OCI-LY7 (cell line): ENCODE measurements around the gene PLEKHM1. TPM values are rescaled to one million over a fixed set of nuclear protein-coding genes. Genes with fewer than 3 reads are reported as not detected.
A peak's percentile ranks its signal among the peaks of the same experiment; 100 is the strongest.
"Not testable (repeated sequence)": the region's sequence is repeated elsewhere in the genome, so short reads cannot be mapped to it uniquely, and the experiment has no call there.

Experiments used
- BruUV-seq: library from RNA; stranded (reverse); fragments of 400-500 nt; replicated peaks from 2 replicates; lab custom pipeline; 2021; lab: Mats Ljungman, UMichigan
- CTCF ChIA-PET: fragments of 300-600 bp; sonication (Branson Sonifier 250); formaldehyde crosslinking; loops from one replicate; lab custom pipeline; 2022; ENCODE audit warnings: antibody characterized with exemption; ENCODE audit not compliant: unreplicated experiment; lab: Charles Lee
- POLR2A ChIA-PET: fragments of 300-600 bp; sonication (Branson Sonifier 250); formaldehyde crosslinking; loops from one replicate; lab custom pipeline; 2022; ENCODE audit warnings: antibody characterized with exemption; lab: Charles Lee
- DNase-seq: peaks from one replicate; pipeline ENCODE4 v3.0.0-alpha.2; 2015; ENCODE audit warnings: low spot score
- H2AFZ ChIP-seq: fragments of 200-600 bp; sonication (generic), shearing (Covaris generic); 2 replicates; pipeline ENCODE4 v1.6.1; 2014; ENCODE audit warnings: mild to moderate bottlenecking, antibody characterized with exemption, low read length, moderate library complexity
- H3K27ac ChIP-seq: fragments of 200-600 bp; sonication (generic); 2 replicates; pipeline ENCODE4 v1.5.1; 2014; ENCODE audit warnings: mixed run types, low read depth, mild to moderate bottlenecking, moderate library complexity, low read length, inconsistent platforms; ENCODE audit not compliant: poor library complexity, severe bottlenecking
- H3K36me3 ChIP-seq: fragments of 200-600 bp; sonication (generic); 2 replicates; pipeline ENCODE4 v1.6.1; 2014; ENCODE audit warnings: mild to moderate bottlenecking, antibody characterized with exemption, low read length, moderate library complexity, mixed read lengths; ENCODE audit not compliant: insufficient read depth
- H3K4me1 ChIP-seq: fragments of 200-600 bp; sonication (generic); 2 replicates; pipeline ENCODE4 v1.5.1; 2014; ENCODE audit warnings: mild to moderate bottlenecking, low read length; ENCODE audit not compliant: insufficient read depth, poor library complexity, severe bottlenecking
- H3K4me2 ChIP-seq: fragments of 200-600 bp; sonication (generic); 2 replicates; pipeline ENCODE4 v1.6.1; 2014; ENCODE audit warnings: mild to moderate bottlenecking, low read length
- H3K4me3 ChIP-seq: fragments of 200-600 bp; sonication (generic); 2 replicates; pipeline ENCODE4 v1.5.1; 2014; ENCODE audit warnings: mild to moderate bottlenecking, low read depth, low read length; ENCODE audit not compliant: poor library complexity, severe bottlenecking
- H3K79me2 ChIP-seq: fragments of 200-600 bp; sonication (generic); 2 replicates; pipeline ENCODE4 v1.6.1; 2016; ENCODE audit warnings: low read depth, mild to moderate bottlenecking, low read length, moderate library complexity, mixed read lengths; ENCODE audit not compliant: insufficient read depth
- H3K9me2 ChIP-seq: fragments of 200-600 bp; sonication (generic); 2 replicates; pipeline ENCODE4 v1.6.1; 2016; ENCODE audit warnings: mild to moderate bottlenecking, low read length, mixed read lengths; ENCODE audit not compliant: insufficient read depth
- H3K9me3 ChIP-seq: fragments of 200-600 bp; sonication (generic); 2 replicates; pipeline ENCODE4 v1.6.1; 2014; ENCODE audit warnings: mild to moderate bottlenecking, mixed run types, low read length, mixed read lengths
- H4K20me1 ChIP-seq: fragments of 200-600 bp; sonication (generic); 2 replicates; pipeline ENCODE4 v1.6.1; 2014; ENCODE audit warnings: mild to moderate bottlenecking, antibody characterized with exemption, low read length, moderate library complexity, mixed read lengths; ENCODE audit not compliant: insufficient read depth
- intact Hi-C: fragments of 100-400 bp; cut with micrococcal nuclease; formaldehyde crosslinking; loops from one replicate; pipeline ENCODE4 v1.10.0; 2022; ENCODE audit not compliant: unreplicated experiment
- total RNA-seq, 2 experiments: library from RNA; depleted of rRNA in 1 of 2; stranded (reverse); fragments of >200 nt in 1 of 2; shearing (Covaris generic) in 1 of 2; gene quantifications; 2 replicates each; pipeline ENCODE4 v1.2.3, GENCODE V29; 2014 to 2022
- TF ChIP-seq, protein P1 (sequence below): fragments of 200-600 bp; sonication (generic); conservative IDR thresholded peaks from 2 replicates; pipeline ENCODE4 v1.5.1; 2014; ENCODE audit warnings: mild to moderate bottlenecking, antibody characterized with exemption, low read length, moderate library complexity, mixed read lengths

The PLEKHM1 gene
- total RNA-seq, 2 experiments from 2014 or later: 11.8 to 29.3 TPM

DNA sequence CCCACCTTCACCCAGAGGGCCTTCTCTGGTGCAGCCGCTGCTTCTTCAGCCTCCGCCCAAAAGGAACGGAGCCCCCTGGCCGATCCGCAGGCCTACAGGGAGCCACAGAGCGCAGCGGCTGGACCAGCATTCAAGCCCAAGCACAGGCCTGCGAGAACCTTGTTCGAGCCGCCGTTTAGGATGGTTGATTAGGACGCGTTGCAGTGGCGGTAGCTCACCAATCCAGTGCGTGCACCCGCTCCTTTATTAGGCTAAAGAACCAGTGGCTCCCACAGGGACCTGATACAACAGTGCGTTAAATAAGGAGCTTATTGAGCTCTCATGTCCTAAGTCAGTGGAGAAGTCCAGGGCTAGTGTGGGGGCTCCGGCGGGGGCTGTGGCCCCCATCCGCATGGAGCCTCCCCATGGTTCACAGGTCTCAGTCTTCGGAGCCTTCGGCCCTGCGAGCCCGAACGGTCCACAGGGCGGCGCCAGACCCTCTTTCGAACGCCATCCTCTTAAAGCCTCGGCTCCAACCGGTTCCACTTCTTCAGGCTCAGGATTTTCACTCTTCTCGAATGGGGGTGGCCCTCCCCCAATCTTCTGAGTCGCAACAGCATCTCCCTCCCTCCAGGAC is 10.7 kb upstream of the PLEKHM1 start:
- DNase-seq, H3K27ac ChIP-seq, BruUV-seq, H3K9me3 ChIP-seq, H3K9me2 ChIP-seq, CTCF ChIA-PET, H3K4me1 ChIP-seq, H3K79me2 ChIP-seq, intact Hi-C loops, H3K4me3 ChIP-seq, H3K36me3 ChIP-seq, H2AFZ ChIP-seq, H4K20me1 ChIP-seq, H3K4me2 ChIP-seq: not testable (repeated sequence)
- POLR2A ChIA-PET: interaction anchor here (0.5 kb wide), 1 partner anchor 77 kb away, joined by 3 read pairs; no protein-coding TSS in a partner anchor
- TF ChIP-seq, protein P1, sequence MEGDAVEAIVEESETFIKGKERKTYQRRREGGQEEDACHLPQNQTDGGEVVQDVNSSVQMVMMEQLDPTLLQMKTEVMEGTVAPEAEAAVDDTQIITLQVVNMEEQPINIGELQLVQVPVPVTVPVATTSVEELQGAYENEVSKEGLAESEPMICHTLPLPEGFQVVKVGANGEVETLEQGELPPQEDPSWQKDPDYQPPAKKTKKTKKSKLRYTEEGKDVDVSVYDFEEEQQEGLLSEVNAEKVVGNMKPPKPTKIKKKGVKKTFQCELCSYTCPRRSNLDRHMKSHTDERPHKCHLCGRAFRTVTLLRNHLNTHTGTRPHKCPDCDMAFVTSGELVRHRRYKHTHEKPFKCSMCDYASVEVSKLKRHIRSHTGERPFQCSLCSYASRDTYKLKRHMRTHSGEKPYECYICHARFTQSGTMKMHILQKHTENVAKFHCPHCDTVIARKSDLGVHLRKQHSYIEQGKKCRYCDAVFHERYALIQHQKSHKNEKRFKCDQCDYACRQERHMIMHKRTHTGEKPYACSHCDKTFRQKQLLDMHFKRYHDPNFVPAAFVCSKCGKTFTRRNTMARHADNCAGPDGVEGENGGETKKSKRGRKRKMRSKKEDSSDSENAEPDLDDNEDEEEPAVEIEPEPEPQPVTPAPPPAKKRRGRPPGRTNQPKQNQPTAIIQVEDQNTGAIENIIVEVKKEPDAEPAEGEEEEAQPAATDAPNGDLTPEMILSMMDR: peak; percentile 24; the same call in 1 of the 2 replicates

DNA sequence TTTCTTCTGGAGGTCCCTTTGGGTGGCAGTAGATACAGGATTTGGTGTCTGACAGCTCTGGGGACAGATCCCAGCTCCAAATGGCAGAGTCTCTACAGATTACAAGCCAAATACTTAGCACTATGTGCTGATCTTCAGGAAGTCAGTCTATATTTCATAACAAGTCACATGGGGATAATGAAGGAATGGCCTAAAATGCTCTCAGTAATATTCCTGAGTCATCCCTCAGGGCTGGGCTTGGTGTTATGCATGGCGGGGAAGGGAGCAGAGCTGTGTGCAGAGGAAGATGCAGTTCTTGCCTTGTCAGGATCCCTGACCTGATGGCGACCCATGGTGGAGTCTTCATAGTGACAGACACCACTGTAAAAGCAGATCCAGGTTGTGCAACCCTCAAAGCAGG is 10.0 kb upstream of the PLEKHM1 start:
- CTCF ChIA-PET, POLR2A ChIA-PET, H4K20me1 ChIP-seq, H3K4me2 ChIP-seq, H3K9me3 ChIP-seq, DNase-seq, H3K9me2 ChIP-seq, H3K4me3 ChIP-seq, H3K27ac ChIP-seq, H3K79me2 ChIP-seq, intact Hi-C loops, BruUV-seq, H3K36me3 ChIP-seq, H2AFZ ChIP-seq, H3K4me1 ChIP-seq: not testable (repeated sequence)

DNA sequence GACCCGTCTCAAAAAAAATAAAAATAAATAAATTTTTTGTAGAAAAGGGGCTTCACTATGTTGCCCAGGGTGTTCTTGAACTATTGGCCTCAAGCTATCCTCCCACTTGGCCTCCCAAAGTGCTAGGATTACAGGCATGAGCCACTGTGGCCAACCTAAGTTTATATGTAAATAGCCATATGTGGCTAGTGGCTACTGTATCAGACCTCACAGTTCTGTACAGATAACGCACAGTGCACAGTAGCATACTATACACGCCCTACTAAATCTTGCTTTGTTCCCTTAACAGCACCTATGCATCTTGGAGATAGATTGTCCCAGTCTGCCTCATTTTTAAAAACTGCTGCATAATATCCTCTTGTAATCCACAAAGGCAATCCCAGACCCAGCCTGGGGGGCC is 8.7 kb upstream of the PLEKHM1 start:
- intact Hi-C loops, BruUV-seq, H3K79me2 ChIP-seq: not testable (repeated sequence)

DNA sequence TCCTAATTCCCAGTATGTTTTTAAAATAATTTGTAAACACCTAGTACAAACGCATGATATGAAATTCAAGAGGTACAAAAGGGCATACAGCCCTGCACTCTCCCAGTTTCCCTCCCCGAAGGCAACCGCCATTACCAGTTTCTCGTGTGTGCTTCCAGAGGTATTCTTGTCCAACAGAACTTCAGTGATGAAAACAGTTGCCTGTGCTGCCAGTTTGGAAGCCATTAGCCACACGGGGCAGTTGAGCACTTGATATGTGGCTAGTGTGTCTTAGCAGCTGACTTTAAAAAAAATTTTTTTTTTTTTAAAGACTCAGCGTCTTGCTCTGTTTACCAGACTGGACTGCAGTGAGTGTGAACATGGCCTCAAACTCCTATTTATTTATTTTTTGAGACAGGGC is 7.9 kb upstream of the PLEKHM1 start:
- H2AFZ ChIP-seq, POLR2A ChIA-PET, H3K4me1 ChIP-seq, BruUV-seq, H3K9me3 ChIP-seq, H3K79me2 ChIP-seq, H3K9me2 ChIP-seq, CTCF ChIA-PET, DNase-seq, H4K20me1 ChIP-seq, intact Hi-C loops, H3K27ac ChIP-seq, H3K4me3 ChIP-seq, H3K36me3 ChIP-seq, H3K4me2 ChIP-seq: not testable (repeated sequence)

More for the DNA sequence above, 8.7 kb upstream of the PLEKHM1 start:
- H3K9me2 ChIP-seq, H3K36me3 ChIP-seq, H3K9me3 ChIP-seq, H3K4me2 ChIP-seq, POLR2A ChIA-PET, H3K4me1 ChIP-seq, H4K20me1 ChIP-seq, H2AFZ ChIP-seq, DNase-seq, H3K27ac ChIP-seq, H3K4me3 ChIP-seq, CTCF ChIA-PET: not testable (repeated sequence)

DNA sequence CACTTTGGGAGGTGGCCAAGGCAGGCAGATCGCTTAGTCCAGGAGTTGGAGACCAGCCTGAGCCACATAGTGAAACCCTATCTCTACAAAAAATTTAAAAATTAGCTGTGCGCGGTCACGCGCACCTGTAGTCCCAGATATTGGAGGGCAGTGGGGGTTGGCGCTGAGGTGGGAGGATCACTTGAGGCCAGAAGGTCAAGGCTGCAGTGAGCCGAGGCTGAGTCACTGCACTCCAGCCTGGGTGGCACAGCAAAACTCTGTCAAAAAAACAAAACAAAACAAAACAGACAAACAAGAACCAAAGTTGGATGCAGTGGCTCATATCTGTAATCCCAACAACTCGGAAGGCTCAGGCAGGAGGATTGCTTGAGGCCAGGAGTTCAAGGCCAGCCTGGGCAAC is 6.9 kb upstream of the PLEKHM1 start:
- H3K79me2 ChIP-seq, H4K20me1 ChIP-seq, H3K4me1 ChIP-seq, H2AFZ ChIP-seq, BruUV-seq, POLR2A ChIA-PET, H3K9me3 ChIP-seq, H3K27ac ChIP-seq, H3K4me2 ChIP-seq, H3K9me2 ChIP-seq, H3K4me3 ChIP-seq, DNase-seq, CTCF ChIA-PET, H3K36me3 ChIP-seq, intact Hi-C loops: not testable (repeated sequence)

DNA sequence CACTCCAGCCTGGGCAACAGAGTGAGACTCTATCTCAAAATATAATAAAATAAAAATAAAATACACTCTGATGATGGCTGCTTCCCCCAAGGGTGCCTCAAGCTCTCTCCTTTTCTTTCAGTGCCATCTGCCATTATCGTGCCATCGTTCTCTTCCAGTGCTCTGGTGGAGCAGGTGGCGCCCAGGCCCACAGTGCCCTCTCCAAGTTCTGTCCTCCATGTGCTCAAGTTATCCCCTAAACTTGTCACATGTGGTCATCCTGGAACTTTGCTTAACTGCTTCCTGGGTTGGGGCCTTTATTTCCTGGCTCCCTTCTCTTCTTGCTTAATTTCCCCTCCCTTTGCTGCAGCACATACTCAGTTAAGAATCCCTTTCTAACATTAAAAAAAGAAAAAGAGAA is 6.0 kb upstream of the PLEKHM1 start:
- intact Hi-C loops, H3K4me1 ChIP-seq, H3K4me2 ChIP-seq, BruUV-seq, H2AFZ ChIP-seq, H3K79me2 ChIP-seq, H3K27ac ChIP-seq, H3K4me3 ChIP-seq, H3K9me2 ChIP-seq, CTCF ChIA-PET, H3K36me3 ChIP-seq, POLR2A ChIA-PET, DNase-seq, H3K9me3 ChIP-seq, H4K20me1 ChIP-seq: not testable (repeated sequence)
